LoVo (cell line): ENCODE measurements around the gene LRRC15.

ENCODE experiments used
- DNase-seq: peaks from one replicate; pipeline ENCODE4 v3.0.0-alpha.2; 2016; ENCODE audit warnings: low spot score

Gene LRRC15

DNA sequence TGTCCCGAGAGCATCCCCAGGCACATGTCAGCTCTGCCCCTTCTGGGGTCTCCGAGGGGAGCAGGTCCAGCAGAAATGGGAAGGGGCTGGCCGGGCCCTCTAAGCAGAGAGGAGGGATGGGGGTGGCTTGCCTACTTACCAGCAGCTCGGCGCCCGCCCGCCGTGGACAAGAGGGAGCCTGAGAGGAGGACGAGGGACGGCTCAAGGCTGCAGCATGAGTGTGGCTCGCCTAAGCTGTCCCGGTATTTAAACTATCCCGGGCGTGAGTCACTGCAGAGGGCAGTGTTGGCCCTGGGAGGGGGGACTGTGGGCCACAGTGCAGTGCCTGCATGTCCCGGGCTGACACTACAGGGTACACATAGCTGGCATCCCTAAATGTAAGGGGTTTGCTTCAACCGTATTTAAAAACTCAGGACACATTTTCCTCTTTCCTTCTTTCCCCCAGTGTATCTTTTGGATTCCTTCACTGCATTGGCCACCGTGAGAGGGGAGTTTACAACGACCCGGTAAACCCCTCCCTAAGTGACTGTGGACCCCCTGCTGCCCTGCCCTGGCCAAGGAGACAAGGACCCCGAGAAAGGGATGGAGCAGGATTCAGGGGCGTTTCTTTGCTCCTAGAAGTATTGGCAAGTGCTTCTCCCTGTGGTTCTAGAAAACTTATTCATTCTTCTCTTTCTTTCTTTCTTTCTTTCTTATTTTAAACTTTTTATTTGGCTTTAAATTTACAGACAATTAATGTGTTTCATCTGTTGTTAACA lies at the start of gene LRRC15:
Gene LRRC15, minus strand, starts transcription at position 222 of the 758 bp plus-strand sequence. CDS start 8,700 bp downstream, outside the sequence.
- peak; percentile 16 for DNase-seq

DNA sequence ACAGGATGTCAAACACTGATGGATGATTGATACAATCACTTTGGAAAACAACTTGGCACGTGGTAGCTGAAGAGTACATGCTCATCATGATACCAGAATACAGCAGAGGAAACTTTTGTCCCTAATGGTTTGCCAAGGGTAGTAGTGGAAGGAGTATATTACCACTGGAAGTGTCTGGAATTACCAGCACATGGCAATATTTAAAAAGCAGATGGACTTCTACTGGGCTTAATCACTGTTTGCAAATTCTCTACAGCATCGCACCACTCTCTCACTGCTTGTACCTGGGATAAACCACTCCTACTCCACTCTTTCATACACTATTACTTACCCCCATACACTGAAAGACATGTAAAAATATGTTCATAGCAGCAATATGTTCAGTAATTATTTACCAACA lies 49.1 kb upstream of the LRRC15 start:
- no peak for DNase-seq

GRCh38 chr3:194407423-194407822 lies 37.9 kb upstream of the LRRC15 start:
- DNase-seq = no peak

GRCh38 chr3:194405766-194406165 lies 36.2 kb upstream of the LRRC15 start:
- no peak for DNase-seq

DNA sequence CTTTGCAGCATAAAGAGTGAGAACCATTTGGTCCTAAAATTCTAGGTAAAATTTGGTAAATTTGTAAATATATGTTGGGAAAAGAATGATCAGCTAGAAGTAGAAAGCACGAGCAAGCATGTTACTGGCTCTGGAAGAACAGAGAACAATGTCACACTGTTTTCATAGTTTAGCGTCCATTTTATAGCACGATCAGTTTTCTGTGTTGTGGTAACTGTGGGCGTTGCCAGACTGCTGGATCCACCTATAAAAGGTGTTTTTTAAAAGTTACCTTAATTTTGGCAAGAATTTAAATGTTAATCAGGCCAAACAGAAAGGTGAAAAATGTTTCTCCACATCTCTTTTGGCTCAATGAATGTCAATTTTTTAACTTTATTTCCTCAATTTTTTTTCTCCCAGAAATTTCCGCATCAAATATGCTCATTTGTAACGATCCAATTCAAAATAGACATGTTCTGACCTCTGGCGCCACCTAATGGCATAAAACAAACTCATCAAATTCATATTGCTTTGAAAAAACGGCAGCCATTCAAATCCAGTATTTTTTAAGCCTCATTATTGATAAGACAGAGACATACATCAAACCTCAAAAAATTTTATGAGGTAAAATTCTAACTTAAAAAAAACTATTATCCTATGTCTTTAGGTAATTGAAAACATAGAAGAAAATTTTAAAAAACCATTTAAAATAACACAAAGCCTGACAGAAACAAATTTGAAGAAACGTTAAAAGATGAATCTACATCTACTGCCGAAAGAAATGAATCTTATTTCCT lies 35.0 kb upstream of the LRRC15 start:
- peak; percentile 66 for DNase-seq

DNA sequence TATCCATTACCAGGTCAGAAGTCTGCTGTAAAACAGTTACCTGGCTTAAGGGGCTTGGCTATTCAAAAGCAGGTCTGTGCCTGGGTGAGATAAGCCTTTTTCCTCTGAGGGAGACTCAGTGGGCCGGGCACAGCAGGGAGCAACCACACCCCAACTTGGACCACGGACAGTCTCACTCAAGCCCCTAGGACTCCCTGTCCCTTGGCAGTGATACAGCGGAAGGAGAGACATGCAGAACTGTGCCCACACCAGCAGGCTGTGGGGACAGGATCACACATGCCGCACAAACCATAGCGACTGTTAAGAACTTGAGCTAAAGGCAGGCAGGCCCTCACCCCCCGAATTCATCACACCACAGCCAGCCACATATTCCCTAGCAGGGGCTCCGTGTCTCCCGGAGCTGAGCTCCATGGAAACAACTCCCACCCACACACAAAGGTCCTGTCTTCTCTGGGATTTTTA lies 32.4 kb upstream of the LRRC15 start:
- no peak for DNase-seq

- no peak for DNase-seq
These were observed 31.8 kb upstream of the LRRC15 start for GRCh38 chr3:194401346-194401745.

DNA sequence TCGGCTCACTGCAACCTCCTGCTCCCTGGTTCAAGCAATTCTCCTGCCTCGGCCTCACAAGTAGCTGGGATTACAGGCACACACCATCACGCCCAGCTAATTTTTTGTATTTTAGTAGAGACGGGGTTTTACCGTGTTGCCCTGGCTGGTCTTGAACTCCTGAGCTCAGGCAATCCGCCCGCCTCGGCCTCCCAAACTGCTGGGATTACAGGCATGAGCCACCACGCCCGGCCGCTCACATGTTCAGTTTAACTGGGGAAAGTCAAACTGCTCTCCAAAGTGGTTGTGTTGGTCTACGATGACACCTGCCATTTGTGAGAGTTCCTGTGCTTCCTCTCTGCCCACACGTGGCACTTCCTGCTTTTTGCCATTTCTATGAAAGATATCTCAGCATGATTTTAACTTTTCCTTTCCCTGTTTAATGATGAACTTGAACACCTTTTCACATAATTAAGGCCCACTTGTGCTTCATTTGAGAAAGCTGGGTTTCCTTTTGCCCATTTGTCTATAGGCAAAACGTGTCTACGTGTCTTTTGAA lies 30.4 kb upstream of the LRRC15 start:
- DNase-seq = no peak

- DNase-seq = no peak
These were observed 29.6 kb upstream of the LRRC15 start, which contains the start of gene GP5 for GRCh38 chr3:194399166-194399565. TSS of gene GP5 (minus strand) at chr3:194399266. CDS start at chr3:194398282, 984 bp downstream.

DNA sequence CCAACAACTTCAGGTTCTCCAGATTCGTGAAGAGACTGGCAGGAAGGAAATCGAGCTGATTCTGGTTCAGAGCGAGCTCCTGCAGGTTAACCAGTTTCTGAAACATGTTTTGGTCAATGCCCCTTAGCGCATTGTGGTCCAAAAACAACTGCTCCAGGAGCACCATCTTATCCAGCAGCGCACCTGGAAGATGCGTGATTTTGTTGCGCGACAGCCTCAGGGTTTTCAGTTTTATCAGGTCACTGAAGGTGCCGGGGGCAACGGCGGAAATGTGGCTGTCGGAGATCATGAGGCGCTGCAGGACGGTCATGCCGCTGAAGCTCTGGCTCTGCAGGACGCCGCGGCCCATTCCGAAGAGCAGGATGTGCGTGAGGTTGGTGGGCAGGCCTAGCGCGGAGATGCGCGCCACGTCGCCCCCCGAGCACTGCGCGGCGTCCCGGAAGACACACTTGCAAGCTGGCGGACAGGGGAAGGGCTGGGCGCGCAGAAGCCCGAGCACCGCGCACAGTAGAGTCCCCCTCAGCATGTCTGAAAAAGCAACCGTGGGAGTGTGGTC lies 28.3 kb upstream of the LRRC15 start:
- DNase-seq = no peak

DNA sequence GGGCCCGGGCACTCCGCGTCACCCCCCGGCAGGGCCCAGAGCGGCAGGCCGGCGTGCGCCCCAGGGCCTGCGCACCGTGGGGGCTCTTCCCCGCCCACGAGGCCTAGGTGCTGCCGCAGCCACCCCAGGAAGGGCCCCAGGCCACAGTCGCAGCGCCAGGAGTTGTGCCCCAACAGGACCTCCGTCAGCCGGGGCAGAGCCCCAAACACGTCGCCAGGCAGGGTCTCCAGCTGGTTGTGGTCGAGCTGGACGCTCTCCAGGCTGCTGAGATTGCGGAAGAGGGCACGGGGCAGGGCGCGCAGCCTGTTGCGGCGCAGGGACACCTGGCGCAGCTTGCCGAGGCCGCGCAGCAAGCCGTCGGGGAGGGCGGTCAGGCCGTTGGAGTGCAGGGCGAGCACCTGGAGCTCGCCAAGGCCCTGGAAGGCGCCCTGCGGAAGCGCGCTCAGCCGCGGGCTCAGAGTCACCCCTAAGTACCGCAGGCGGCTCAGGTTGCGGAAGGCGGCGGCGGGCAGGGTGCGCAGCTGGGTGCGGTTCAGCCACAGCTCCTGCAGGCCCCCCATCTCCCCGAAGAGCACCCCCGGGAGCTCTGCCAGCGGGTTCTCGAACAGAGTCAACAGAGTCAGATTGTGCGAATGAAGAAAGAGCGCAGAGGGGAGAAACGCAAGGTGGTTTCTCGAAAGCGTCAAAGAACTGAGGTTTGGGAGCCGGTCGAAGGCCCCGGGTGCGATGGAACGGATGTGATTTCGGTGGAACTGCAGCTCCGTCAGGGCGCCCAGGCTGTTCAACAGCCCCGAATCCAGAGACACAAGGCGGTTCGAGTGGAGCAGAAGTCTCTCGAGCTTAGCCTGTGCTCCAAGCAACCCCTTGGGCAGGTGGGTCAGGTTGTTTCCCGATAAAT lies 27.6 kb upstream of the LRRC15 start:
- no peak for DNase-seq

DNA sequence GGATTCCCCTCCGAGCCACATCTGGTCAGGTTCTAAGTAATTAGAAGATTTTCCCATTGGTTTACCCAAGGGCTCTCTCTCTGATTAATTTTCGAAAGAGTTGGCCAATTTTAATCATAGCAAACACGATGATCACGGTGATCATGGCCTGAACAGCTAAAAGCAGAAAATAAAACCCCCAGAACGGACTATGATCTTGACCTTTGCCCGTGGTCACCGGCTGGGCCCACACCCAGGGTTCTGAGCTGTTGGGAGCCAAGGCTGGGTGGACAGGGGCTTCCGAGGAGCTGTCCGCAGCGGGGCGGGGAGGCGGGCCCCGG lies 27.0 kb upstream of the LRRC15 start:
- no peak for DNase-seq

- DNase-seq = no peak
These were observed 26.4 kb upstream of the LRRC15 start for GRCh38 chr3:194395778-194396538.

DNA sequence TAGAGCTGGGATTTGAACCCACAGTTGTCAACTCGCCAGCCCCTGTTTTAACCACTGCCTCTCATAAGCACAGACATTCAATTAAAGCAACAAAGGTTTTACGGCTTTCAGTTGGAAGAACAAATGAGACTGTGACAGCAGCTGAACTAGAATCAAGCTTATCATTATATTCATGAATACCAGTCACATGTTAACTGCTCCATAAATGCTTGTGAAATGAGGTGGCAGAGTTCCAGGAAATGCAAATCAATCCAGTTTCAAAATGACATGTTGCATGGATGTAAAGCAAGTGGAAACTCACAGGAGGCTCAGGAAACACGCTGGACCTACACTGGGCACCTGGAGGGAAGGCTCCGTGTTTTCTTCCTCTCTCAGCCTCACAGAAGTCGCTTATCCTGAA lies 25.7 kb upstream of the LRRC15 start:
- no peak for DNase-seq

DNA sequence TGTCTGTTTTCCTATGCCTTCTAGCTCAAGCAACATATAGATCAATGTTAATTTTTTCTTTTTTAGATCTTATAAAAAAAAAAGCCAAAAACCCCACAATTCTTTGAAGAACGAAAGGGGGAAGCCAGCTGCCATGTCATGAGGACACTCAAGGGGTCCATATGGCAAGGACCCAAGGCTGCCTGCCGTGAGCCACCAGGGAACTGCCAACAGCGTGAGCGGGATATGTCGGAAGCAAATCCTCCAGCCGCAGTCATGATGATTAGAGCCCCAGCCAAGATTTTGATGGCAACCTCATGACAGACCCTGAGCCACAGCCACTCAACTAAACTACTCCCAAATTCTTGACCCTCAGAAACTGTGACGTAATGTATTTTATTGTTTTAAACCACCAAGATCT lies 23.0 kb upstream of the LRRC15 start:
- DNase-seq = no peak

GRCh38 chr3:194390835-194391234 lies 21.3 kb upstream of the LRRC15 start:
- DNase-seq = no peak

- no peak for DNase-seq
These were observed 19.7 kb upstream of the LRRC15 start for GRCh38 chr3:194389269-194389668.

DNA sequence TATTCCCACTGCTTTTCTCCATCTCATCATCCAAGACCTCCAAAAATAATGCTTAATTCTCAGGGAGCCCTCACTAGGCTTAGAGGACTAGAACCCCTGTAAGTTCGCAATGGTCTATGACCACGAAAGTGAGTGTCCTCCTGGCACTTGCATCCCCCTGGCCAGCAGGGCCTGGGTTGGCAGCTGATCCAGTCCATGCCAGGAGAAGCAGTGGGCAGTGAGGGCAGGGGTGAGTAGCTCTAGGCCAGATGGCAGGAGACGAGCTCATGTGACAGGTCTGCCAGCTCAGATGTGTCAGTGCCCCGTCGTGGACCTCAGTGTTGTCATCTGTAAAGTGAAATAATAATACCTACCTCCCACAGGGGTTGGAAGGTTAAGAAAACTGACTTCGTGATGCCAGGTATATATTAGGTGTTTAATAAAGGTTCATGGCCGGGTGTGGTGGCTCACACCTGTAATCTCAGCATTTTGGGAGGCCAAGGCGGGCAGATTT lies 18.4 kb upstream of the LRRC15 start:
- DNase-seq = no peak

DNA sequence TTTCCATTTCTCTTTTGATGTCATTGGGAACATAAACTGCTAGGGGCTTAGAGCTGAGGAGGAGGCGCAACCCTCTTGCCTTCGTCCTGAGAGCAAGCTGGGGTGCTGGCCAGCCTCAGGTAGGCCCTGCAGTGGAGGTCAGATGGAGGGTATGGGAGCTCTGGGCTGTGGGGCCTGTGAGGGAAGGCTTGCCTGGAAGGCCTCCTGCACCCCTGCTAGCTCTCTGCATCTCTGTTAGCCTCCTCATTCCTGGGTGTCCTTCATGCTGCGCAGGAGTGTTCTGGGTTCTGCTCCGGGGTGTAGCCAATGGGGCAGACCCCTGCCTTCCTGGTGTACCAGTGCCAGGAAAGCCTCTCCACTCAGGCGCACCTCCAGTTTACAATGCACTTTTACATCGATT lies 17.7 kb upstream of the LRRC15 start:
- no peak for DNase-seq

GRCh38 chr3:194386648-194387047 lies 17.1 kb upstream of the LRRC15 start:
- no peak for DNase-seq

- DNase-seq = no peak
These were observed 16.5 kb upstream of the LRRC15 start for GRCh38 chr3:194386066-194386465.
